NCI-H226 (cell line): ENCODE results near the gene RNLS.

Experiments used
- DNase-seq: peaks from one replicate; pipeline ENCODE4 v3.0.0-alpha.2; 2015

RNLS gene

DNA sequence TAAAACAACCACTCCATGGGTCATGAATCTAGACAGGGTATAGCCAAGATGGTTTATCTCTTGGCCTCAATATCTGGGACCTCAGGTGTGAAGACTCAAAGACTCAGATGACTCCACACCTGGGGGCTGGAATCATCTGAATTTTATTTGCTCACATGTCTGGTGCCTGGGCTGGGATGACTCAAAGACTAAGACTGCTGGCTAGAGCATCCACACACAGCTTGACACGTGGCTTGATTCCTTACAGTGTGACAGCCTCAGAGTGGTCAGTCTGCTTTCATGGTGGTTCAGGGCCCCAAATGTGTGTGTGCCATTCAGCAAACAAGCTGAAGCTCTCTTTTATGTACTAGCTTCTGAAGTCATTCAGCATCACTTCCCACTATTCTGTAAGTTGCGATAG, 333.7 kb downstream of the RNLS start:
- DNase-seq: no peak

DNA sequence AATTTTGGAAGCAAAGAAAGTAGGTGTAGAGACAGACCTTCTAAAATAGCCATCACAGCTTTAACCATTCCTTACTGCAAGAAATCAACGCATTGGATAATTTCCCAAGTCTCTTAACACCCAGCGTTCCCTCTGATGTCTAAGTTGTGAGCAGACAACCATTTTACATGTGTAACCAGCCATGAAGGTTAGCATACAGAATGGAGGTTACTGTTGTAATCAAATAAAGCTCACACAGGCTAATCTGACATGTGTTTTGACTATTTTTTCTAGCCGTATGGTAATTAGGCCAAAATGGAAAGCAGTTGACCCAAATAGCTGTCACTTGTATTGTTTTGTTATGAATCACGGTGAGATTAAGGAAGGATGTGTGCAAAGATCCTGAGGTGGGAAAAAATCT, 336.4 kb downstream of the RNLS start:
- no peak for DNase-seq

DNA sequence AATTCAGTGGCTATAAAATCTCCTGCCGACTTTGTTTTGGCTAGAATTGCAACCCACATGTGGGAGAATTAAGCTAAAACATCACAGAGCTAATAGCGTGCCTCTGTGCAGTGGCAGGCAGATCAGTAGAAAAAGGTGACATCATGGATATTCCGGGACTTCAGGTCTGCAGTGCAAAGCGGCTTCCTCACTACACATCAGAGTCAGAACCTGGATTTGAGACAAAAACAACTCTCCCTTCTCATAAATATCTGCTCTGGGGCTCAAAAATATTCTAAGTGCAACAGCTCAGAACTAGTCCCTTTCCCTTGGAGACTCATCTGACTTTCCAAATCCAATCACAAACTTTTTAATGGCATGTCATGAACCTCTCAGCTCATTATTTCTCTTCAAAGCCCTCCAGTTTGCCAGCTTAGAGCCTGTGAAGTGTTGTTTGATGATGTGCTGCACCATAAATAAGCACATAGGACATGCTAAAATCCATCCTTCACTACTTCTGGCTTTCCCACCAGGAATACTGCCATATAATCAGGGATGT, 337.1 kb downstream of the RNLS start:
- no peak for DNase-seq

DNA sequence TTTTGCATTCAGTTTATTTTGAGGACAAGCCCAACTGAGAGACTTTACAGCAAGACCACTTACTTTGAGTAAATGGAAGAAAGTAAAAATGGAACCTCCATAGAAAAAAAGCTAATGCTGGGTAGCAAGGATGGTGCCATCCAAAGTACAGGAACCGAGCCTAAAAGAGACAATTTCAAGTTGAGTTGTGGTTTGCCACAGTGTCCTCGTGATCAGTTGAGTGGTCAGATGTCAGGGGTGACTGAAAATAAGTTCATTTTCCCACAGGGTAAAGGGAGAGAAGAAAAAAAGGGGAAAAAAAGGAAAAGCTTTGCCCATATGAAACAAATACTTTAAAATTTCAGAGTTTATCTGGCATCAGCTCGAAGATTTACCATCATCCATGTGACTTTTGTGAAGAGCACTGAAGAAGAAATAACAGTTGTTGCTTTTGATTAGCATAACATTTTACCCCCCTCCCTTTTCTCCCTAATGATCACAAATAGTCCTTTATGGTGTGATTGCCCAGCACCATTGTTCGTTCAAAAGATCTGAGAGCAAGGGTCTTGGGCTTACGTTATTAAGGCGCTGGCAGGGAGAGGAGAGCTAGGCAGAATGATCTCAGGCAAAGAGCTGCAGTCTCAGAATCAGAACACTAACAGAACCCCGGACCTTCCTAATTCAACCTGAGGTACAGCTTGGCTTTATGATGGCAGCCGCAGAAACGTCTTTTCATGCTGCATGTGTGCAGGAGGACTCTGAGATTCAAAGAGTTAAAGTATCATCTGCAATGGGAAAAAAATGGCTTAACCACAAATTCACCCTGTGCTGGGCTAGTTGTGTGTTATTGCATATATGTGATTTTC, 338.1 kb downstream of the RNLS start:
- DNase-seq: no peak

DNA sequence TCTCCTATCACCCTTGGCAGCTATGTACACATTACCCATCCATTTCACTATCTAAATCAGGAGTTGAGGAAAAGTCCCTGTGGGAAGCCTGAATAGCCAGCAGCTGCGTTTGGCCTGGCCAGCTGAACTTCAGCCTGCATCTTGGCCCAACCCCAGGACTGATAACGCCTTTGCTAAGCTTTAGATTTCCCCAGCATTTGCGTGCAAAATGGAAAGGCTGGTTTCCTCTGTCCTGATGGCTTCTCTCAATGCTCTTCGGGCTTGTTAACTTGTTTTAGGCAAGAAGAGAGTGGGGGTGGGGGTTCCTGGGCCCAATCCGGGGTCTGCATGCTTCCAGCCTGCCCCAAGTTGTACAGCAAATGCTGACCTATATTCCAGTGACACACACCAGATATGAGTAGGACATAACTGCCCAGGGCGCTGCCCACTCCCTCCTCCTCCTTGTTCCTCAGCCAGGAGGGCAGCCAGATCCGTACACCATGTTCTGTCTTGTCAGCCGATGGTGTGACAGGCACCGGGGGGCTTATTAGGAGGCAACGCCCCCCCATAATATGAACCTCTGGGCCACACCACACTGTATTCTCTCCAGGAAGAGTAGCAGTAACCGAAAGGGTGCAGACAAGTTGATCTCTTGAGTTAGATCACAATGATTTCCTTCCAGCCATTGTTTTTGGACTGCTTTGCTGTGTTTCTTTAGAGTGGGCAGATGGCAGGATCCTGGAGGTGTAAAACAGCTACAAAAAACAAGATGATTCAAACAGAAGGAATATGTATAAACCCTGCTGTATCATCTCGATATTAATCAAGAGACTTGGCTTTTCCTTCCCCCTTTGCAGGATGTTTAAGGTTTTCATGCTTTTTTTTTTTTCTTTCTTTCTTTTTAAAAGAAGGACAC, 339.0 kb downstream of the RNLS start:
- peak; percentile 93 for DNase-seq

DNA sequence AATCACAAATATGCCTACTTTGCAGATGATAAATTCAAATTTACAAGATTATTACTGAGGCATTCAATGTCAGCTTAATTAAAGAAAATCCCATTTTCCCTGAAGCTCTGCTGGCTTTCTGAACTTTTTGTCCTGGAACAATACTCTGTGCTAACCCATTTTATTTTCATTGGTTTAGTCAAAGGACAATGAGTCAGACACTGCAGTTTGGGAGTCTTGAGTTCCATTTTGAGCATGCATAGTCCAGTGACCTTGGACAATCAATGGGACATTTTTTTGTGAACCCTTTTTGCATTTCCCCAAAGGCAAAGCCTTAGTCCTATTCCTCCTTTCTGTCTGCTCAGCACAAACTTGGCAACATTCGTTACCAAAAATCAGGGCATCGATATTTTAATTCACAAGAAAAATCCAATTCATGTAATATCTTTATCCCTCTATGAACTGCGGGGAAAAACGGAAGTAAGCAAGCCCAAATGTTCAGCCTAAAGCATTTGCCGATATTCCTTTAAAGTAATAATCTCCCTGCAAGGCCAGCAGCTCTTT, 339.8 kb downstream of the RNLS start:
- DNase-seq: no peak

DNA sequence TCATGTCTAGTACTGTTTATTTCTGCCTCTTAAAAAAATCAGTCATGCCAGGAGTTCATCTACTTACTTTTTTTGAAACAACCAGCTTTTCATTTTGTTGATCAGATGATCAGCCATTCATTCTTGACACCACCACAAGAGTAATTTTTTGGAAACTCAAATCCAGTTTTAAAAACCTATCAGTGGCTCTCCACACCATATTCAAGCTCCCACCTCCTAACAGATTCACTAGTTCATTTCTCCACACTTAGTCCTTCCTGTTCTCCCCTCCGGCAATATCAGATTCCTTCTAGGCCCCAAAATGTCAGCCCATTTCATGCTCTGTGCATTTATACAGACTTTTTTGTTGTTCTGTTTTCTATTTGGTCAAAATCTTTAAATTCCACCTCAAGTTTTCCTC, 341.6 kb downstream of the RNLS start:
- no peak for DNase-seq

DNA sequence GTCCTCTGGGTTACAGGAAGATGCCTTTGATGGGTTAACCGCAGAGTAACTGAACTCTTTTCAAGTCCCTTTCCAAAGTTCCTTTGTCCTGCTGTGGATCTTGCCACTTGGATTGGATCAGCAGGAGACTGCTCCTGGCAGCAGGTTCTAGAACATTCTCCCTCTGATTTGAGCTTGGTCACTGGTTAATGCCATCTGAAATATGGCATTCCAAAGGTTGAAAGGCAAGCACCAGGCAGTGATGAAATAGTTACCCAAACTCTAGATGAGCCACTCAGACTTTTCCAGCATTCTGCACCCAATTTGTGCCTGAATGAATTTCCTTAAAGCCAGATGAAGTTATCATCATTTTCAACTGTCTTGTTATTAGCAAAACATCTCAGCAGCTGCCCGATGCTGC, 343.9 kb downstream of the RNLS start:
- no peak for DNase-seq

DNA sequence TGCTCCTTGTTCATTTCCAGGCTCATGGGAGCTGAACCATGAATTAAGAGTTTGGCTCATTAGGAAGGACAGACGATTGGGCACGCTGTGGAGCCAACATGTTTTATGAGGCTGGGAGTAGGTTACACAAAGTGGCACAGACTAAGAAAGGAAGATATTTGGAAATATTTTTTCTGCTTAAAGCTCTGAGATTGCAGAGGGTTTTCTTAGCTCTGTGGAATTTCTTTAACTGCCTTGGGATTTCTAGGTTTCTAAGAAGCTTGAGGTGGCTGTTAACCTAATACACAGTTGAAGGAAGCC, 344.6 kb downstream of the RNLS start:
- DNase-seq: no peak

DNA sequence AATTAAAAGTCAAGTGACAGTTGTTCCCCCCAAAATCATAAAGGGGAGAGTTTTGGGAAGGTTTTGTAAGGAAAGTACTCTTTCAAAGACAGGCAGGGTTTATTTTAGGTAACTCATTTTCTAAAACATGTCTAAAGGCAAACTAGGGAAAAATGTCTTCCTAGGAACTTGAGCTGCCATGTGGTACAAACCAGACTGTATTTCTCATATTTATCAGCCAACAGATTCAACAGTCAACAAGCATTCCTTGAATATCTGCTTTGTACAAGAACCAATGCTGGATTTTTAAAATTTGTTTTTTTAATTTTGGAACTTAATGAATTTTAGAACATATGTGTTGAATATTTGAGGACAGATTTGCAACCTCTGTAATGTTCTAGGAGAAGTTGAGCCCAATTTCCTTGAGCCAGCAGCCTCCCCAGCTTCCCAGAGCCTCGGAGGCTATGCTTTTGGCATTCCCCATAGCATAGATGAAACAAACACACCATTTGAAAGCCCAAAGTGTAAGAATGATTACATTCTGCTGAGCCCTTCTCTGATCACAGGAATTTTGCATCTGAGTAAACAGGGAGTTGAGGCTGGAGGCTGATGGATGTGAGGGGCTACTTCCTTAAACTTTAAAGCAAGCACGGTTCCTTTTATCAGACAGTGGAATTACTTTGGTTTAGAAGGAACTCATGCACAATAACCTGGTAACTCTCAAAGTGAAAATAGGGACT, 345.1 kb downstream of the RNLS start:
- no peak for DNase-seq

DNA sequence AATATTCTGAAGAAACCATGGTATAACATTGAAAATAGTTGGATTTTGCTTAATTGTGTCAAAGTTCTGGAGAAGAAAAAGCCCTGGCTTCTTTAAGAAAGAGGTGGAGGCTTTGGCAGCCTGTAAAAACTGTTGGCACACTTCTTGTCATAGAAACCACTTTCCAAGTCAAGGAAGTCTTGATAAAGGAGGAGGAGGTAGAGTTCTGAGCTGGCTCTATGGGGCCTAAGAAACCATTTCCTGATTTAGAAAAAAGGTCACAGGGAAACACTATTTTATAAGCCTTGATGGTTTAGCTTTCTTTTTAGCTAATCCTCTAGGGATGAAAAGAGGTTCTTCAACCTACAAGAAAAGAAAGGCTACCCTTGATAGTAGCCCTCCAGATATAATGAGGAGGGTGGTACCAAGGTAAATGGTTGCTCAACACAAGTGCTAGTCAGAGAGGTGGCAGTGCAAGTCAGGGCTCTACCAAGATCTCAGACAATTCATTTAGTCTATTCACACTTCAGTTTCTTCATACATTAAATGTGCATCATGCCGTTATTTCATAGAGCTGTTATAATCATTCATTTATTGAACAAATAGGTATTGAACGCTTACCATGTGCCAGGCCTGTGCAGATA, 346.9 kb downstream of the RNLS start:
- DNase-seq: peak; percentile 49

DNA sequence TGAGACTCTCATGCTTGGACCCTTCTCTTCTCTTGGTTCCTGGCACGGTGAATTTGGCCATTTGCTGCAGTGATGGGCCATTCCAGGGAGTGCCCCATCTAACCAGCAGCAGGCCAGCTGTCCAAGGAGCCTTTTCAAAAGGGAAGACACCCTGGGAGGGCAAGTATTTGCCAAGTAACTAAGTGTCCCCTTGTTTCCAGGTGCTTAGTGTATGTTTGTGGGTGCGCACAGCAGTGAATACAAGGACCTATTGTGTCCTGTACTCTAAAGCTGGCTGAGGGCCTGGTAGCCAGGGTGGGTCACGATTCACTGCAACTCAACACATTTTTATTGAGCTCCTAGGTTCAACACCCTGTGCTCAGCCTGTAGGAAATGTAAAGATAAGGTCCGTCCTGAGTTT, 348.8 kb downstream of the RNLS start:
- no peak for DNase-seq

DNA sequence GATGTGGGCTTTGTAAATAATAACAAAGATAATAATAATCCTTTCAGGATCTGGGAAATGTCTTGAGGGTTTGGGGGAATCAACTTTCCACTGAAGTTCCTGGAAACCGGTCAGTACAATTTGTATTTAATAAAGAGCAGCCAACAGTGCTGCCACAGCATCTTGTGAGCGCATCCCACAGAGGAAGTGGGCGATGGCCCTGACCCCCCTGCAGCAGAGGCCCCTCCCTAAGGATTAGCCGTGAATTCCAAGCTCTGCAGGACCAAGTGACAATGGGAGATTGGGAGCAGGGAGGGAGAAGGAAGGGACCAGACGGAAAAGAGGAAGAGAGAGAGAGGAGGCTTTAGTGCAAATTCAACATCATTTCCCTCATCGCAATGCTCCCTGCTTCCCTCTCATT, 349.2 kb downstream of the RNLS start:
- no peak for DNase-seq

DNA sequence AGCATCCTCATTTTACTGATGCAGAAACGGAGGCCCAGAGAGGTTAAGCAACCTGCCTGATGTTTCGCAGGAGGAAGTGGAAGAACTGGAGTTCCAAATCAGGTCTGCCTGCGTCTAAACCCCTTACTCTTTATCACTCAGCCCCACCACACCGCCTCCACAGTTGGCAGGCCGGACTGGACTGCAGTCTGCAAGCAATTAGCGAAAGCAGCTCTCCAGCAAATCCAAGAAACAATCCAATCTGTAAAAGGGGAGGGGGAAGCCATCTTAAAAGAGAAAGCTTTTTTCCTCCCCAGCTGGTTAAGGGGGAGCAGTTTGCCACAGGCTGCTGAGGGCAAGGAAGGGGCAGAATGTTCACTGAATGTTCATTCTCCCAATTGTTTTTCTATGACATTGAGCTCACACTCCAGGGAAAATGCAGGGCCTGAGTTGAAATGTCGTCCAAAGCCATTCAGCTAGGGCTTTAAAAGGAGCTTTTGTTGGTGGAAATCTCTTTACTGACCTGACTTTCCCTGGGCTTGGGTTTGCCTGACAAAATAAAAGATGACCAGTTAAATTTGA, 350.1 kb downstream of the RNLS start:
- no peak for DNase-seq

DNA sequence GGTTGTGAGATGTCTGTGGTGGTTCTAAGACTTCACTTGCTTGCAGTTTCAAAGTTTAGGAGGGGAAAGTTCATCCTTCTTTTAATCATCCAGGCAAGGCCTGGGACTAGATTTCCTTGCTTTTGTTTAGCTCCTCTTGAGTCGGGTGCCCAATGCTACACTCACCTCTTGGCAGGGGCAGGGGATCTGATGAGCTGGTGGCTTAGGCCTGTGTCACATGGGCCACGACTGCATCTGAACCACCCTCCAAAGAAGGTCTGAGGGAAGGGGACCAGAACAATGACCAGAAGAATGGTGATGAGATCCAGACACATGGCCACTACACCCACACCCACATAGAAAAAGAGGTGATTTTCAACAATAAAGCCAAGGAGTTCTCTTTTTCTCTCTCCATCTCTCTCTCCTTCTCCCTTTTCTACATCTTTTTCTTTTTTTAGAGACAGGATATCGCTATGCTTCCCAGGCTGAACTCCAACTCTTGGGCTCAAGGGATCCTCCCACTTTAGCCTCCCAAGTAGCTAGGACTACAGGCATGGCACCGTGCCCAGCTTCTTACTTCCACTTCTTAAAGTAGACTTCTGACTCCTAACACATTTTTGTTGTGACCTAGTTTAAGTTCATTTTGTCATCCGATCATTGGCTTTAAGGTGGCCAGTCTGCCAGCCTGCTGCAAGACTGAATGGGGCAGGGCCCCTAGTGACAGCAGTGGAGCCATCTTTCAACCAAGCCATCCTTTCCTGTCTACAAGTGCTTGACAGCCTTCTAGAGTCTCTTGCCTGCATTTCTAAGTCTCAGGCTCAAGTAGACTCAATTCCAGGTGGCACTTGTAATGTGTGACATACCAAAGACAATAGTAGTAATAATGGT, 350.9 kb downstream of the RNLS start:
- DNase-seq: peak; percentile 65

DNA sequence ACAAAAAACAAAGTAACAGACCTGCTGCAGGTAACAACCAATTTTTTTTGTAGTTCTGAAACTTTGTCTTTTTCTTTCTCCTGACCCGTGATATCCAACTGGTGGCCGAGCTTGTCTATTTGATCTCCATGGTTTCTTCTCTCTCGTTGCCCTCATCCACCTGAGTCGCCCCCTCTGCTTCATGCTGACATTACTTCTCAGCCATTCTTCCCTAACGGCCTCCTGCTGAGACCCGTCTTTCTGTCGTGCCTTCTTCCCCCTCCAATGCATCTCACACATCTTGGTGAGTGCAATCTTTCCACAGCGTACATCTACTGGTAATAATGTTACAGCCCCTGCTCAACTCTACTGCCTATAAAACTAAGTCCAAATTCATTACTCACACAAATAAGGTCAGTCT, 352.9 kb downstream of the RNLS start:
- DNase-seq: no peak

DNA sequence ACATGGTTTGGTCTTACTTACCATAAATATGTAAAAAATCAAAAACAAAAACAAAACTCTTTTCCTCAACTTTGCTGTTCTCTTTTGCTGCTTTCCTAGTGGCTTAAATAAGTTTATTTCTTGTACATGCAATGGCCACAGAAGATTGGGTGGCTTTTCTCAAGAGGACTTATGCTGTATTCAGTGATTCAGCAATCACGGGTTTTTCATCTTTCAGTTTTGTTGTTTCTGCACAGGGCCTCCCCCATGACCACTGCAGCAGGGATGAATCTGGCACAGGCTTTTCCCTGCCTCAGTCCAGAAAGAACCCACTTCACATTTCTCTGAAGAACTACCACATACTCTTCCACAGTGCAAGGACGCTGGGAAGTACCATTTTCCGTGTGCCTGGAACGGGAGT, 355.0 kb downstream of the RNLS start:
- no peak for DNase-seq

DNA sequence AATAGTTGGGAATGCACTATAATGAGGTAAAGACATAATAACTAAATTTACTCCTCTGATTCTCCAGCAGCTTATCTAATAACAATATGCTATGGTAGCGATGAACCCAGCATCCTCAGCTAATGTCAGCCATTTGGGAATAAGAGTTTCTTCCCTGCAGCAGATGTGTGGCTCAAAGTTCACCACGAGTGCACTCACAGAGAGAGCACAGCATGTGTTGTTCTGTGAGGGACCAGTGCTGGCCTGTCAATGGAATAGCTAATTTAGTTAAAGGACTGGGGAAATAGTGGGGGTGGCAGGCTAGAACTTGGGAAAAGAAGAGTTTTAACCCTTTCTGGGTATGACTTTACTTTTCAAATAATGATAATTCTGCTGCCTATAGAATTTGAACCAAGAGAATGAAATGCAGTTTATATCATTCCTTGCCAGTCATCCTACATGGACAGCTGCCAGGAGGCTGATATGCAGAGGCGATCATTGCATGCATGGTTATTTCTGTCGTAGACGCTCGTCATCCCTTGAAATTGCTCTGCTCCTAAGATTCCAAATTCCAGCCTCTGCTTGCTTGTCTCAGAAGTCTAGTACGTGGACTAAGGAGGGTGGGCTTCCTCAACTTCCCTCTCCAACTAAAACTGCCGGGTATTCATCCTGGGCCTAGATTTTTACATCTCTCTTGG, 355.6 kb downstream of the RNLS start:
- DNase-seq: no peak

DNA sequence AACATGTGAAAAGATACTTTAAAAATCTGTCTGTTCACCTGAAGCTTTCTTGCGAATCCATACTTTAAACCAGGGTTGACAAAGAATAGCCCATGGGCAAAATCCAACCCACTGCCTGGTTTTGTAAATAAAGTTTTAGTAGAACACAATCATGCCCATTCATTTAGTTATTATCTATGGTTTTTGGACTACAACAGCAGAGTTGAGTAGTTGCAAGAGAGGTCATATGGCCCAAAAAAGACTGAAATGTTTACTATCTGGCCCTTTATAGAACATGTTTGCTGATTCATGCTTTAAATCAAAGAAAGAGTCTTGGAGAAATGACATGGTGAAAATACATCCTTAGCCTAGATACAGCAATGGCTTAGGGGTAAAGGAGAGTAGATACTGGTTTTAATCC, 356.2 kb downstream of the RNLS start:
- DNase-seq: no peak

DNA sequence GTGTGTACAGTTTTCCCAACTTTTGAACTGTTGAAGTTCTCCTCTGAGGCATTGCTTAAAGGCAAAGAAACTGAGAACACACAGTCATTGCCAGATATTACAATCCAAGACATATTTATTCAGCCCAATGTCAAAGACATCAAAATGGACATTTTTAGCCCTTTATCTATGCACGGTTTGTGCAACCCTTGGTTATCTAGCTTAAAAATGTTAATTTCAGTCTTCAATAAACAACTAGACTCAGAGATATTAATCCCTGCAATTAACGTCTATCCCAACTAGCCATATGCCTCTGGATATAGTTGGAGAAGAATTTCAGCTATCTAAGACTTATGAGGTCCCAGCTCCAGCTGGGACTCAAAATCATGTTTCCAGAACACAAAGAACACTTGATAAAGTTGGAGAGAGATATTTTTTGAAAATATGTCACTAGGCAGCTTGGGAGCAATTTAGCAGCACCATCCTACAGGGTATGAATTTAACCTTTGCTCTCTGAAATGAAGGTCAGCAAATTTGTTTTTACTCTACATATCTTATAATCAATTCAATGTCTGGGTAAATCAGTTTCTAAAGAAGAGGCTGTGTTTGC, 357.0 kb downstream of the RNLS start:
- DNase-seq: no peak
